ENCODE measurements around the gene OR6N1.

DNA sequence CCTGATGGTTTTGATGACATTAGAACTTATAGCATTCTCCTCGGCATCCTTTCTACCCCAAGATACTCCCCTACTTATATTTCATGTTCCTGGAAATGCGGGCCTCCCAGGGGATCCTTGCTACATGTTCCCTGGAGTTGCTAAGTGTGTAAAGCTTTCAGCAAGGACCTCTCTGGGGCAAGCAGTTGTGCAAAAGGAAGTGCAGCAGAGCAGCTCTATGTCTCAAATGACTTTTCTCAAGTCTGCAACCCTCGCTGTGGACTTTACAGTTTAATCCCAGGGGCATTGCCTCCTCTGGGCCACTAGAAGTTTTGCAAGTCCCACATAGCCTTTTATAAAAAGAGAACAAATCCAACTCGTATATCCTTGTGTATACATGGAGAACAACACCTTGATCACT lies 38.3 kb upstream of the OR6N1 start:
- TF ChIP-seq CTCF (IDR thresholded peaks at IDR 0.05) = no peak
- no peak for TF ChIP-seq POLR2A (IDR thresholded peaks at IDR 0.05)
- no peak for TF ChIP-seq EP300 (IDR thresholded peaks at IDR 0.05)

All from tibial nerve (tissue), 4 donors.